Measurements from ENCODE around the gene ARHGEF7.

ARHGEF7 gene

DNA sequence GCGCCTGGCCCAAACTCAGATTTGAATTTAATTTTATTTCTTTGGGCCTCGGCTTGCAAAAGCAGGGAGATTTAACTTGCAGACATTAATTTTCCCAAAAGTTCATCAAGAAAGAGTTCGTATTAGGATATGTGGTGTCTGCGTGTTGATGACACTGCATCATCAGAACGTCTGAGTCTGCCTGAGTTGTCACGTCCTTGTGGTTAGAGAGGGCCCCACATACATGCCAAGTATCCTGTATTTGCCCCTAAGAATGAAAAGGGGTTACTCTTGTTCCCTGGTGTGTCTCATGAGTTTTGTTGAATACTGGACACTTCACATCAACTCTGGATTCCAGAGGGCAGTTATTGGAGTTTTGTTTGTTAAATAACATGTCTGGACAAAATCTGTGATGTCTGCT lies 199.7 kb downstream of the ARHGEF7 start:
- TF ChIP-seq, protein P1, sequence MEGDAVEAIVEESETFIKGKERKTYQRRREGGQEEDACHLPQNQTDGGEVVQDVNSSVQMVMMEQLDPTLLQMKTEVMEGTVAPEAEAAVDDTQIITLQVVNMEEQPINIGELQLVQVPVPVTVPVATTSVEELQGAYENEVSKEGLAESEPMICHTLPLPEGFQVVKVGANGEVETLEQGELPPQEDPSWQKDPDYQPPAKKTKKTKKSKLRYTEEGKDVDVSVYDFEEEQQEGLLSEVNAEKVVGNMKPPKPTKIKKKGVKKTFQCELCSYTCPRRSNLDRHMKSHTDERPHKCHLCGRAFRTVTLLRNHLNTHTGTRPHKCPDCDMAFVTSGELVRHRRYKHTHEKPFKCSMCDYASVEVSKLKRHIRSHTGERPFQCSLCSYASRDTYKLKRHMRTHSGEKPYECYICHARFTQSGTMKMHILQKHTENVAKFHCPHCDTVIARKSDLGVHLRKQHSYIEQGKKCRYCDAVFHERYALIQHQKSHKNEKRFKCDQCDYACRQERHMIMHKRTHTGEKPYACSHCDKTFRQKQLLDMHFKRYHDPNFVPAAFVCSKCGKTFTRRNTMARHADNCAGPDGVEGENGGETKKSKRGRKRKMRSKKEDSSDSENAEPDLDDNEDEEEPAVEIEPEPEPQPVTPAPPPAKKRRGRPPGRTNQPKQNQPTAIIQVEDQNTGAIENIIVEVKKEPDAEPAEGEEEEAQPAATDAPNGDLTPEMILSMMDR (IDR thresholded peaks at IDR 0.05): no peak
- no peak for TF ChIP-seq ZFX (IDR thresholded peaks at IDR 0.05; ENCODE audit: borderline replicate concordance)
- no peak overlapping the region for H3K27ac ChIP-seq

DNA sequence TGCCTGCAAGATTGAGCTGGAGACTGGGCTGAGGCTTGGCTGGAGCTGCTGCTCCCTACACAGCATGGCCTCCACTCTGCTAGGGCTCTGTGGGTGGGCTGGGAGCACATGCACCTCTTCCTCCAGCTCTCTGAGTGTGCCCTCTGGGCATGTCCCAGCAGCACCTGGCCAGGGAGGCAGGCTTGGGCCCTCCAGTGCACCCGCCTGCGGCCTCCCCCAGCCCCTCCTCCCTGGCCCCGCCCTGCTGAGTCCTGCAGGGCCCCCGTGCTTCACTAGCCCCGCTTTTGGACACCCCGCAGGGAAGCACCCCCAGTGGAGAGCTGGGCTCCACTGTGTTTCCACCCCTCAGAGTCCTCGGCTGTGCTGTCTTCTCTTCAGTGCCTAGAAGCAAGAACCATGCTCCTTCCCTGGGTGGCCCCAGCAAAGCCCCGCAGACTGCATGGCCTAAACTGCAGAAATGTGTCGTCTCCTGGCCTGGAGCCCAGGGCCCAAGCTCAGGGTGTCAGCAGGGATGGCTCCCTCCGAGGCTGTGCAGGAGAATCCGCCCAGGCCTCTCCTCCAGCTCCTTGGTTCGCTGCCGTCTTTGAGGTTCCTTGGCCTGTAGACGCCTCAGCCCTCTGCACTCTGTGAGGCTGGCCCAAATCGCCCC lies 200.4 kb downstream of the ARHGEF7 start:
- TF ChIP-seq, protein P1 (IDR thresholded peaks at IDR 0.05): no peak
- no peak for TF ChIP-seq ZFX (IDR thresholded peaks at IDR 0.05; ENCODE audit: borderline replicate concordance)
- H3K27ac ChIP-seq: no peak overlapping the region

DNA sequence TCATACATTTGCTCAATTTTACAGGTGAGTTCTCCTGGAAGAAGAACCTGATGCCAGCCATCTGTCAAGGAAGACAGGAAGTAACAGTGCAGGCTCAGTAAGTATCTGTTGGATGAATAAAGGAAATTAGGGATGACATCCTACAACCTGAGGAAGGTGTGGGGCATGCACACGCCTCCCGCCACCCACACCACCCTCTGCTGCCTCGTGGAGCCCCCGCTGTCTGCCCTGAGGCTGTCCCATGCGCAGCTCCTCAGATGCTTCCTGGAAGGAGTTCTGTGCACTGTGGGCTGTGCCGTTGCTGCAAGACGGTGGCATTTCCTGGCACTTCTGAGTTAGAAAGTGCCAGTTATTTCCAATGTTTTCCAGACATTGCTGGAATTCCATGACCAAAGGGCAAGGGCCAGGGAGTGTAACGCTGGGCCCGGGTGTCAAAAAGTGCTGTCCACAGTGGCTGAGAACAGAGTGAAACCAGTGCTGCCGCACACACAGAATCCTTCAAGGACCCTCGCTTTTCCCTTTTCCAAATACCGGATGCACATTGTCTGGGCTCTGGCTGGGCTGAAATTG lies 201.1 kb downstream of the ARHGEF7 start:
- no peak overlapping the region for H3K27ac ChIP-seq
- TF ChIP-seq, protein P1 (IDR thresholded peaks at IDR 0.05): no peak
- no peak for TF ChIP-seq ZFX (IDR thresholded peaks at IDR 0.05; ENCODE audit: borderline replicate concordance)

DNA sequence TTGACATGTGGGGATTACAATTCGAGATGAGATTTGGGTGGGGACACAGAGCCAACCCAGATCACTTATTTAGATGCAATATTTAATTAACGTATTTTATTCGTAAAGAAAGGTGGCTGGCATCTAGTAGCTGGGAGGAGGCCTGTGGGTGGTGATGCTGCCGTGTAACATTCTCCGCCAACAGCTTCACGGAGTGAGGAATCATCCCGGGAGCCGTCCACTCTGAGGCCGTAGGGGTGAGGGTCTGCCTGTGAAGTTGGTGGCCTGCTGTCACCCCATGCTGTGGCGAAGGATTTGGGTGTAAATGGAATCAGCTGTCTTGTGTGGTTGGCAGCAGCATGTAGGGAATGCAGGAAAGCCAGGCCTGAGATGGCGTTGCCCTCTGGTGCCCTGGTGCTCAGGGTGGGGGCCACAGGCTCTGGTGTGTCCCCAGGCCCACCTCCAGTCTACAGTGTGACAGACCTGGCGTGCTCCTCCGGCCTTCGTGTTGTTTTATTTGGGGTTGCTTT lies 202.0 kb downstream of the ARHGEF7 start:
- no peak overlapping the region for H3K27ac ChIP-seq
- no peak for TF ChIP-seq ZFX (IDR thresholded peaks at IDR 0.05; ENCODE audit: borderline replicate concordance)
- TF ChIP-seq, protein P1 (IDR thresholded peaks at IDR 0.05): no peak

DNA sequence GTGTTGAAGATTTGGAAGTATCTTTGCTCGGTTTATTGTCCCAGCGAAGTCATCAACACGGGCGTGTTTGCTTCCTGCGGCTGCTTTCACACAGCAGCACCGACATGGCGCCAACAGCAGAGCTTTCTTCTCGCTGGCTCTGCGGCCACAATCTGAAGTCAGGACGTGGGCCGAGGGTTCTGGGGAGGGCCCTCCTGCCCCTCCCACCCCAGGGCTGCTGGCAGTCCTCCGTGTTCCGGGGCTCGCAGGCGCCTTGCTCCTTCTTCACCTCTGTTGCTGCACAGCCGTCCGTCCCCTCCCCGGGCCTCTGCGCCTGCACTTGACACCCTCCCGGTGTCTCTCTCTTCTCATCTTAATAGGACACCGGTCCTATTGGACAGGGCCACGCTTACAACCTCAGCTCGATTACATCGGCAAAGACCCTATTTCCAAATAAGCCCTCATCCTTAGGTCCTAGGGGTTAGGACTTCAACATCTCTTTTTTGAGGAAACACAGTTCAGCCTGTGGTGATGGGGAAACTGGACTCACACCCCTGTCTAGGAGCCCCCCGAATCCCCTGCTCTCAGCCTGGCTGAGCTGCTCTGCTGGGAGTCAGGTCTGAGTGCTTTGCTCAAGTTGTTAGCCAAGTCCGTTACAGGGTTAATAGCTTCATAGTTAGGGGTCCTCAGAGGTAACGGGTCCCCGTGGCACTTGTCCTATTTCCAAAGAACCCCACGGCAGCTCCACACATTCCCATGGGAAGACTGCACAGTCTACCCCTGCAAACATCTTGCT lies 202.6 kb downstream of the ARHGEF7 start:
- TF ChIP-seq, protein P1 (IDR thresholded peaks at IDR 0.05): no peak
- TF ChIP-seq ZFX (IDR thresholded peaks at IDR 0.05; ENCODE audit: borderline replicate concordance): no peak
- no peak overlapping the region for H3K27ac ChIP-seq

- H3K27ac ChIP-seq: no peak overlapping the region
- TF ChIP-seq, protein P1 (IDR thresholded peaks at IDR 0.05): no peak
- TF ChIP-seq ZFX (IDR thresholded peaks at IDR 0.05; ENCODE audit: borderline replicate concordance): no peak
Measured at GRCh38 chr13:111318386-111318785, 203.3 kb downstream of the ARHGEF7 start.
